SK-N-SH treated with all-trans-retinoic acid at 6 μM for 48 hours (cell line): ENCODE results near the gene KRT82.

Source experiments
- ATAC-seq: fragments of 200-7000 bp; cut with Tn5 transposase; 3 replicates; pipeline ENCODE4 v1.9.1; 2020; ENCODE audit warnings: mild to moderate bottlenecking, moderate library complexity
- BACH2 ChIP-seq: fragments of 250-450 bp; sonication (Bioruptor Pico); IDR thresholded peaks from 2 replicates; pipeline ENCODE4 v1.9.0; 2021; ENCODE audit warnings: mild to moderate bottlenecking, borderline replicate concordance
- CSDC2 ChIP-seq: fragments of 250-450 bp; sonication (Bioruptor Pico); IDR thresholded peaks from 2 replicates; pipeline ENCODE4 v1.5.0; 2020; ENCODE audit warnings: mild to moderate bottlenecking, moderate library complexity
- CSRNP3 ChIP-seq: fragments of 250-450 bp; sonication (Bioruptor Pico); IDR thresholded peaks from 2 replicates; pipeline ENCODE4 v1.5.1; 2021; ENCODE audit warnings: mild to moderate bottlenecking, moderate library complexity
- ESRRG ChIP-seq: fragments of 250-450 bp; sonication (Bioruptor Pico); IDR thresholded peaks from 2 replicates; pipeline ENCODE4 v1.6.1; 2021; ENCODE audit warnings: mild to moderate bottlenecking
- GLIS3 ChIP-seq: fragments of 250-450 bp; sonication (Bioruptor Pico); IDR thresholded peaks from 2 replicates; pipeline ENCODE4 v1.5.0; 2020; ENCODE audit warnings: mild to moderate bottlenecking, moderate library complexity
- ISL1 ChIP-seq: fragments of 250-450 bp; sonication (Bioruptor Pico); IDR thresholded peaks from 2 replicates; pipeline ENCODE4 v2.1.2; 2022; ENCODE audit warnings: mild to moderate bottlenecking, moderate library complexity
- OSR1 ChIP-seq: fragments of 250-450 bp; sonication (Bioruptor Pico); IDR thresholded peaks from 2 replicates; pipeline ENCODE4 v1.8.0; 2022; ENCODE audit warnings: moderate library complexity, mild to moderate bottlenecking, inconsistent platforms
- PATZ1 ChIP-seq: fragments of 250-450 bp; sonication (Bioruptor Pico); IDR thresholded peaks from 2 replicates; pipeline ENCODE4 v1.8.0; 2020; ENCODE audit warnings: mild to moderate bottlenecking, moderate library complexity, borderline replicate concordance
- POU6F1 ChIP-seq: fragments of 250-450 bp; sonication (Bioruptor Pico); IDR thresholded peaks from 2 replicates; pipeline ENCODE4 v1.8.0; 2021; ENCODE audit warnings: low read depth, mild to moderate bottlenecking, moderate library complexity, borderline replicate concordance
- PPARA ChIP-seq: fragments of 250-450 bp; sonication (Bioruptor Pico); IDR thresholded peaks from 2 replicates; pipeline ENCODE4 v1.5.0; 2020; ENCODE audit warnings: mild to moderate bottlenecking, borderline replicate concordance
- RARB ChIP-seq: fragments of 250-450 bp; sonication (Bioruptor Pico); IDR thresholded peaks from 2 replicates; pipeline ENCODE4 v1.8.0; 2021; ENCODE audit warnings: mild to moderate bottlenecking, moderate library complexity
- TOX ChIP-seq: fragments of 250-450 bp; sonication (Bioruptor Pico); IDR thresholded peaks from 2 replicates; pipeline ENCODE4 v1.8.0; 2021; ENCODE audit warnings: mild to moderate bottlenecking, moderate library complexity, borderline replicate concordance
- TSHZ2 ChIP-seq: fragments of 250-450 bp; sonication (Bioruptor Pico); IDR thresholded peaks from 2 replicates; pipeline ENCODE4 v1.5.0; 2020; ENCODE audit warnings: mild to moderate bottlenecking, moderate library complexity
- ZC3H10 ChIP-seq: fragments of 250-450 bp; sonication (Bioruptor Pico); IDR thresholded peaks from 2 replicates; pipeline ENCODE4 v1.5.1; 2021; ENCODE audit warnings: mild to moderate bottlenecking, moderate library complexity
- ZFP3 ChIP-seq: fragments of 250-450 bp; sonication (Bioruptor Pico); IDR thresholded peaks from 2 replicates; pipeline ENCODE4 v1.5.0; 2020; ENCODE audit warnings: mild to moderate bottlenecking, moderate library complexity
- ZFP30 ChIP-seq: fragments of 450-650 bp; formaldehyde crosslinking; IDR thresholded peaks from 2 replicates; pipeline ENCODE4 v1.5.0; 2022; ENCODE audit warnings: mild to moderate bottlenecking, moderate library complexity
- ZNF565 ChIP-seq: fragments of 450-650 bp; formaldehyde crosslinking; conservative IDR thresholded peaks from 2 replicates; pipeline ENCODE4 v1.5.0; 2020; ENCODE audit warnings: low read depth, mild to moderate bottlenecking, moderate library complexity
- ZNF70 ChIP-seq: fragments of 450-650 bp; formaldehyde crosslinking; IDR thresholded peaks from 2 replicates; pipeline ENCODE4 v1.5.0; 2020; ENCODE audit warnings: mild to moderate bottlenecking, moderate library complexity
- ZNF8 ChIP-seq: fragments of 450-650 bp; formaldehyde crosslinking; IDR thresholded peaks from 2 replicates; pipeline ENCODE4 v1.5.0; 2020; ENCODE audit warnings: mild to moderate bottlenecking, moderate library complexity

Gene KRT82

GRCh38 chr12:52400906-52401305 is 5.2 kb downstream of the KRT82 start (continued):
- TF ChIP-seq ZFP3 (CRISPR knock-in tag) (no peak), ZNF70 (CRISPR knock-in tag) (no peak), PATZ1 (no peak), BACH2 (CRISPR knock-in tag) (no peak), ESRRG (CRISPR knock-in tag) (no peak), TSHZ2 (no peak), CSDC2 (CRISPR knock-in tag) (no peak), RARB (no peak), GLIS3 (no peak)
- TF ChIP-seq, all 23 proteins: peak for 0

- ATAC-seq: no peak
- no peak for TF ChIP-seq ZNF8 (CRISPR knock-in tag)
- TF ChIP-seq, all 23 proteins: peak for 0
Measured at GRCh38 chr12:52399756-52400155, 6.4 kb downstream of the KRT82 start.

- no peak for ATAC-seq
- TF ChIP-seq BACH2 (CRISPR knock-in tag): no peak
- TF ChIP-seq RARB: no peak
- TF ChIP-seq POU6F1 (CRISPR knock-in tag): no peak
- no peak for TF ChIP-seq OSR1 (CRISPR knock-in tag)
- no peak for TF ChIP-seq ZNF70 (CRISPR knock-in tag)
- no peak for TF ChIP-seq TSHZ2
- TF ChIP-seq ZFP3 (CRISPR knock-in tag): no peak
- no peak for TF ChIP-seq ISL1
Measured at GRCh38 chr12:52398176-52398575, 8.0 kb downstream of the KRT82 start.

- ATAC-seq: no peak
- TF ChIP-seq POU6F1 (CRISPR knock-in tag) (no peak), ZNF8 (CRISPR knock-in tag) (no peak), ZNF565 (CRISPR knock-in tag) (no peak), ZNF70 (CRISPR knock-in tag) (no peak), CSDC2 (CRISPR knock-in tag) (no peak), TOX (CRISPR knock-in tag) (no peak), ESRRG (CRISPR knock-in tag) (no peak), ISL1 (no peak), ZC3H10 (CRISPR knock-in tag) (no peak), ZFP30 (CRISPR knock-in tag) (no peak), TSHZ2 (no peak), CSRNP3 (CRISPR knock-in tag) (no peak), RARB (no peak), PPARA (CRISPR knock-in tag) (no peak), GLIS3 (no peak)
Measured at GRCh38 chr12:52396656-52397055, 9.5 kb downstream of the KRT82 start.
